Airway epithelial cell (primary cell): ENCODE data around the gene RUNDC3A. TPM values are rescaled to one million over a fixed set of nuclear protein-coding genes. Genes with fewer than 3 reads are reported as not detected.

Experiments
- total RNA-seq: library from RNA; depleted of rRNA; stranded (reverse); fragments of >200 nt; gene quantifications from 2 replicates; pipeline ENCODE4 v1.2.3, GENCODE V29; 2015

Gene RUNDC3A
- 0.92 and 4.3 TPM in 2 replicates for total RNA-seq

GRCh38 chr17:44308320-44308818 lies at the start of gene RUNDC3A:
TSS of gene RUNDC3A (plus strand) at chr17:44308601. CDS start at chr17:44308833, 232 bp downstream.

GRCh38 chr17:44267818-44268490 lies 40.4 kb upstream of the RUNDC3A start, which contains the start of gene SLC4A1:
TSS of gene SLC4A1 (minus strand) at chr17:44268135. CDS start at chr17:44262866, 5,269 bp downstream.

GRCh38 chr17:44324571-44325275 lies 16.3 kb downstream of the RUNDC3A start, which contains the start of gene SLC25A39:
TSS of gene SLC25A39 (minus strand) at chr17:44324823. CDS start at chr17:44323562, 1,261 bp downstream.

GRCh38 chr17:44344939-44345453 lies 36.6 kb downstream of the RUNDC3A start, which contains the start of gene GRN:
TSS of gene GRN (plus strand) at chr17:44345302. CDS start at chr17:44349165, 3,863 bp downstream.

GRCh38 chr17:44363613-44364159 lies 55.3 kb downstream of the RUNDC3A start, which contains the start of gene FAM171A2:
TSS of gene FAM171A2 (minus strand) at chr17:44363853. CDS start at chr17:44363714, 139 bp downstream.

Other genes with a start within 250 kb of the RUNDC3A start
- 42.0 and 66.4 TPM in 2 replicates for gene LSM12, start 241.9 kb upstream of the RUNDC3A start, total RNA-seq
- gene G6PC3, start 237.9 kb upstream of the RUNDC3A start, total RNA-seq = 35.4 and 50.6 TPM in 2 replicates
- 35.1 and 54.8 TPM in 2 replicates for gene HDAC5, start 185.0 kb upstream of the RUNDC3A start, total RNA-seq
- gene HROB, start 166.7 kb upstream of the RUNDC3A start, total RNA-seq = 5.0 and 9.4 TPM in 2 replicates
- gene ASB16, start 137.9 kb upstream of the RUNDC3A start, total RNA-seq = not detected in 2 replicates
- 19.0 and 28.1 TPM in 2 replicates for gene TMUB2, start 121.6 kb upstream of the RUNDC3A start, total RNA-seq
- 34.2 and 53.6 TPM in 2 replicates for gene ATXN7L3, start 108.7 kb upstream of the RUNDC3A start, total RNA-seq
- 41.1 and 42.3 TPM in 2 replicates for gene UBTF, start 88.9 kb upstream of the RUNDC3A start, total RNA-seq
- gene SLC4A1, start 40.5 kb upstream of the RUNDC3A start, total RNA-seq = not detected in 2 replicates
- gene SLC25A39, start 16.2 kb downstream of the RUNDC3A start, total RNA-seq = 203 and 225 TPM in 2 replicates
- 475 and 574 TPM in 2 replicates for gene GRN, start 36.7 kb downstream of the RUNDC3A start, total RNA-seq
- 4.2 and 5.6 TPM in 2 replicates for gene FAM171A2, start 55.3 kb downstream of the RUNDC3A start, total RNA-seq
- 0.07 TPM in 1 of 2 replicates, not detected in the other for gene ITGA2B, start 81.0 kb downstream of the RUNDC3A start, total RNA-seq
- gene GPATCH8, start 194.8 kb downstream of the RUNDC3A start, total RNA-seq = 10.6 and 17.9 TPM in 2 replicates
- gene FZD2, start 248.9 kb downstream of the RUNDC3A start, total RNA-seq = 3.3 and 4.6 TPM in 2 replicates